Dendritic cell treated with granulocyte-macrophage colony-stimulating factor and Interleukin-4, amounts not matched to agents 40 ng/mL and 50 ng/mL, for 4 days (primary cell): ENCODE measurements around the gene ESRRB.

Experiments
- H3K27ac Mint-ChIP-seq: one replicate; pipeline ENCODE4 v1.8.0; 2022; ENCODE audit warnings: mild to moderate bottlenecking, mixed read lengths
- H3K27me3 Mint-ChIP-seq: one replicate; pipeline ENCODE4 v1.8.0; 2022; ENCODE audit warnings: mild to moderate bottlenecking, mixed read lengths
- H3K36me3 Mint-ChIP-seq: one replicate; pipeline ENCODE4 v1.8.0; 2022; ENCODE audit warnings: low read depth, mixed read lengths
- H3K4me1 Mint-ChIP-seq: one replicate; pipeline ENCODE4 v1.8.0; 2022; ENCODE audit warnings: low read depth, mixed read lengths
- H3K4me3 Mint-ChIP-seq: one replicate; pipeline ENCODE4 v1.8.0; 2022; ENCODE audit warnings: mild to moderate bottlenecking, moderate library complexity, mixed read lengths
- H3K9me3 Mint-ChIP-seq: one replicate; pipeline ENCODE4 v1.8.0; 2022; ENCODE audit warnings: mixed read lengths
- intact Hi-C: fragments of 100-400 bp; cut with micrococcal nuclease; formaldehyde crosslinking; loops from one replicate; pipeline ENCODE4 v1.15.0; 2022

Gene ESRRB

DNA sequence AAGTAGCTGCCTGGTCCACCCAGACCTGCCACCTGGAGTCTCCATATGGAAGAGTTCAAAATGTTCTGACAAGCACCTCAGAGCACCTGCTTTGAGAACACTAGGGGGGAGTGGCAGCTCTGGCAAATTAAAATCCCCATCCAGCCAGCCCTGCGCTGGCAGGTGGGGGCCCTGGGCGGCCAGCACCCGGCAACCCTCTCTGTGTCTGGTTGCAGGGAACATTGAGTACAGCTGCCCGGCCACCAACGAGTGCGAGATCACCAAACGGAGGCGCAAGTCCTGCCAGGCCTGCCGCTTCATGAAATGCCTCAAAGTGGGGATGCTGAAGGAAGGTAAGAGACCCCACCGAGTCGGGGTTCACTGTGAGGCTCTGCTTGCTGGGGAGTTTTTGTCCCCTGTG is 86.4 kb downstream of the ESRRB start:
- Mint-ChIP-seq H3K4me3 (no peak overlapping the region), H3K27me3 (no peaks in the 10 kb centered on the region), H3K27ac (no peak overlapping the region), H3K36me3 (no peaks in the 10 kb centered on the region), H3K9me3 (no peaks in the 10 kb centered on the region), H3K4me1 (no peaks in the 10 kb centered on the region)
- intact Hi-C loops, result no loop called here

DNA sequence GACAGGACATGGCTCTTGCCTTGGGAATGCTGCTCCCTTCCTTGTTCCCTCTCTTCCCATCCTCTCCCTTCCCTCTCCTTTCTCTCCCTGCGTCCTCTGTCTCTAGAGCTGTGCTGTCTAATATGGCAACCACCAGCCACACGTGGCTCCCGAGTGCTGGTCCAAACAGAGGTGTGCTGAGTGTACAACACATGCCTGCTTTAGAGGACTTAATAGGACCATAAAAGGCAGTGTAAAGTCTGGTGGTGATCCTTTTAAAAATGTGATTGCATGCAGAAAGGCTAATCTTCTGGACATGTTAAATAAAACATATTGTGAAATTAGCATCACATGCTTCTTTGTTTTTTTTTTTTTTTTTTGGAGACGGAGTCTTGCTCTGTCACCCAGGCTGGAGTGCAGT is 87.2 kb downstream of the ESRRB start:
- intact Hi-C loops, result no loop called here
- Mint-ChIP-seq H3K36me3 (no peaks in the 10 kb centered on the region), H3K27me3 (no peaks in the 10 kb centered on the region), H3K9me3 (no peaks in the 10 kb centered on the region), H3K4me1 (no peaks in the 10 kb centered on the region), H3K27ac (no peak overlapping the region), H3K4me3 (no peak overlapping the region)

DNA sequence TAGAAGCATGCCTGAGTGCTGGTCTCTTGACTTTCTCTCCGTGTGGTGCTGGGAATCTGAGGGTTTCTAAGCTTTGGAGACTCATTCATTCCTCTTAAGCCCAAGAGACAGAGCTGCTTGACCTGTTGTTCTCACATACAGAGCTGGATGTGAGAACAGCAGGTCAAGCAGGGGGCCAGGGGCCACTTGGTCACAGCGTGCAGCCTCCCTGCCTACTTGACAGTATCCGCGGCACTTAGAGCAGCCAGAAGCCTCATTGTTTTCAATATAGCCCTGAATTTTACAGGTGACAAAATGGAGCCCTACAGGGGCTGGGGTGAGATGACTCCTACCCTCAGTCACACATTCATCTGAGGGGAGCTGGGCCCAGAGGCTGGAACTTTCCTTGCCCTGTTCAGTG is 88.9 kb downstream of the ESRRB start:
- no peak overlapping the region for H3K27ac Mint-ChIP-seq
- H3K4me3 Mint-ChIP-seq, result no peak overlapping the region
- no peaks in the 10 kb centered on the region for H3K9me3 Mint-ChIP-seq
- intact Hi-C loops, result no loop called here
- peaks cover 3% of the 10 kb centered on the region for H3K27me3 Mint-ChIP-seq
- H3K4me1 Mint-ChIP-seq, result no peaks in the 10 kb centered on the region
- no peaks in the 10 kb centered on the region for H3K36me3 Mint-ChIP-seq

DNA sequence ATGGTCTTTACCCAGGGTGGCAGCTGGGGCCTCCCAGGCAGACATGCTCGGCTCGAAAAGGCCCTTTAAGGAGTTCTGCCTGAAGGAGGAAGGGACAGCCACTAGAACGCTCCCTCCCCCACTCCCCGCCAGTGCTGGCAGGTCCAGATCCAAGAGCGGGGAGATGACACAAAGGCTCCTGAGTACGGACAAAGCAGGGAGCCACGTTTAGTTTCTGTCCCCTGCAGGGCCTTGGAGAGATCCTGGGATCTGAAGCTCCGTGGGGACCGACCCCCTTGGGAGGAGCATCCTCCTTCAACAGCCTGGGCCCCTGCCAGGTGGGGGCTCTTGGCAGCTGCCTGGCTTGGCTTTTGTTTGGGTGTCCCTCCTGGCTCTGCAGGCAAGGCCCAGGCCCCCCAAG is 89.7 kb downstream of the ESRRB start:
- H3K27ac Mint-ChIP-seq, result no peak overlapping the region
- no peak overlapping the region for H3K4me3 Mint-ChIP-seq
- H3K27me3 Mint-ChIP-seq, result peaks cover 3% of the 10 kb centered on the region
- H3K4me1 Mint-ChIP-seq, result no peaks in the 10 kb centered on the region
- intact Hi-C loops, result no loop called here
- H3K36me3 Mint-ChIP-seq, result no peaks in the 10 kb centered on the region
- H3K9me3 Mint-ChIP-seq, result no peaks in the 10 kb centered on the region

DNA sequence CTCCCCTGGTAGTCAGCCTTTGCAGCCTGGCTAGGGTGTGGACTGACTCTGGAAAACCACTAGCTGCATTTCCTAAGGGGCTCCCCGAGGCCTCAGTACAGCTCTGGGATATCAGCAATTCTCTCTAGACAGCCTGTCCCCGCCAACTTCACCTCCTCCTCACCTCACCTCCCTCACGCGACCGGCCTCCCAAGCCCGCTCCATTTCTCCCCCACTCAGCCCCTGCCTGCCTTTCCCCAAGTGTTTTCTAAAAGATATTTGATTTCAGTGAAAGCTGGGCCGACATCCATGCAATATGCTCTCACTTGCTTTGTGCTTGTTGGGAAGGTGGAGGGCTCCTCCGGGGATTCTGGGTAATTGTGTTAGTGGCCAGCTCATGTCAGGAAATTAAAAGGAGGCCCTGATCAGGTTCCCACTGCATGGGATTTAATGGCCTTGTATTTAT is 91.8 kb downstream of the ESRRB start:
- H3K4me1 Mint-ChIP-seq, result no peaks in the 10 kb centered on the region
- H3K27ac Mint-ChIP-seq, result no peak overlapping the region
- H3K9me3 Mint-ChIP-seq, result no peaks in the 10 kb centered on the region
- H3K27me3 Mint-ChIP-seq, result peaks cover 7% of the 10 kb centered on the region
- intact Hi-C loops, result no loop called here
- H3K36me3 Mint-ChIP-seq, result no peaks in the 10 kb centered on the region
- H3K4me3 Mint-ChIP-seq, result no peak overlapping the region

DNA sequence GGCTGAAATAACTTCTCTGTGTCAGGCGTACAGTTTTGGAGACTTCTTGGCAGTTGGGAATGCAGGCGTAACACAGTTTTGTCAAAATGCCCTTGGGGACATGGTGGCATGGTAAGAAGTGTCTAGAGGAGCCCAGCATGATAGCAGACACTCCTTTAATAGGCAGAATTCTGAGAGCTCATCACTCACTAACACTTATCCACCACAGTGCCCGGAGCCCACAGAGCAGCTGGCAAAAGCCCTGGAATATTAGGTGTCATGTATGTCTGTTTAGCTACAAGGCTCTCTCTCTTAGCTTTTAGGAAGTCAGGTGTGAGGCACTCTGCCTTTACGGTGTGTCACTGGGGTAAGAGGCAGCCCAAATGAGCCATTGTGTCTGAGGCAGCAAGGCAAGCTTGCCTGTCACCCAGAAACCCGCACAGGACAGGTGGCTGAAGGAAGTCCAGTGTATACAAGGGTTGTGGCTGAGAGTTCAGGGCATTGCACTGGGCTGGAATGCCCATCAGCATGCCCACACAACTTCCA is 96.3 kb downstream of the ESRRB start:
- no peaks in the 10 kb centered on the region for H3K9me3 Mint-ChIP-seq
- H3K36me3 Mint-ChIP-seq, result no peaks in the 10 kb centered on the region
- no peaks in the 10 kb centered on the region for H3K4me1 Mint-ChIP-seq
- H3K4me3 Mint-ChIP-seq, result no peak overlapping the region
- peaks cover 15% of the 10 kb centered on the region for H3K27me3 Mint-ChIP-seq
- intact Hi-C loops, result no loop called here
- H3K27ac Mint-ChIP-seq, result no peak overlapping the region

DNA sequence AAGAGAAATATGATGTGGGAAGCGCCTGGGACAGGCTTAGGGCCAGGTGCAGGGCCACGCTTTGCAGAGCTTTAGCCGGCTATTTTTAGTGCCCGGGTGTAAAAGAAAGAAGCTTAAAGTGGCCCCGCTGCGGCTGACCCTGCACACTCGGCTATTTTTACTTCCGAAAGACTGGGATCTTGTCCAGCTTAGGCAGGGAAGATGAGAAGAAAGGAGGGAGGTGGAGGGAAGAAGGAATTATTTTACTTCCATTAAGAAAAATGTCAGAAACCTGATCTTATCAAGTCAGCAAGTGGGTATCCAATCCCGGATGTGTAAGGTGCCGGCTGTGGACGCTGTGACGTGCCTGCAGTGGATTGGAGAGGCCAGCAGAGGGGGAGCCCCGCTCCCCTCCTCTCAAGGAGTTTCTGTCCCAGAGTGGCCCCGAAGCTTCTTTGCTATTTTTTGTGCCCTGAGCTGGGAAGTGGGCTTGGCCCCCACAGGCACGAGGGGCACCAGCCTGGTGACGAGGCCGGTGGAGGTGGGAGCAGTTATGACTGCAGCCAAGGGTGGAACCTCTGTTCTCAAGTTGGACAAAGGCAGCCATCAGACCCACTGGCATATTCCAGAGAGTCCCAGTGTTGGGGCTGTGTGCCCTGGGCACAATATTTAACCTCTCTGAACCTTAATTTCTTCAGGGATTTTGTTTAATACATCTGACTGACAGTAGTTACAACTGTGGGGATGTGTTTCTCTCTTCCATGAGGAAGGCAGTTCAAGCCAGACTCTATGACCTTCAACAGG is 97.7 kb downstream of the ESRRB start:
- Mint-ChIP-seq H3K9me3 (no peaks in the 10 kb centered on the region), H3K27ac (no peak overlapping the region), H3K27me3 (peaks cover 15% of the 10 kb centered on the region), H3K36me3 (no peaks in the 10 kb centered on the region), H3K4me1 (no peaks in the 10 kb centered on the region), H3K4me3 (no peak overlapping the region)
- intact Hi-C loops, result no loop called here

DNA sequence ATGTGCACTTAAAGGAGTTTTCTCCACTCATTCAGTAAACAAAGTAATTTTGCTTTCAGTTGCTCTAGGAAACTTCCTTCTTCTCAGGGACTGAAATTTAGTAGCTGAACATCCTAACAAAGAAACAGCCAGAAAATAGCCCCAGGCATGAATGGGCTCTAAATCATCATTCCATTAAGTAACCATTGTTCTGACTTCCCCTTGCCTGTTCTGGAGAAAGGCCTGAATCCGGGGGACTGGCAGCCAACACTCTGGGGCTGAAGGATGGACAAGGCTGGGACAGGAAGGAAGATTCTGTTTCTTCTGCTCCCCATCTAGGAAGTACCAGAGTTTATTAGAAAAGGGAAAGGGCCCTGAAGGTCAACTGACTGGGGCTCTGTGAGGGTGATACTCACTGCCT is 104.5 kb downstream of the ESRRB start:
- H3K36me3 Mint-ChIP-seq, result no peaks in the 10 kb centered on the region
- H3K4me1 Mint-ChIP-seq, result no peaks in the 10 kb centered on the region
- H3K9me3 Mint-ChIP-seq, result no peaks in the 10 kb centered on the region
- intact Hi-C loops, result no loop called here
- no peaks in the 10 kb centered on the region for H3K27me3 Mint-ChIP-seq
- no peak overlapping the region for H3K27ac Mint-ChIP-seq
- H3K4me3 Mint-ChIP-seq, result no peak overlapping the region

DNA sequence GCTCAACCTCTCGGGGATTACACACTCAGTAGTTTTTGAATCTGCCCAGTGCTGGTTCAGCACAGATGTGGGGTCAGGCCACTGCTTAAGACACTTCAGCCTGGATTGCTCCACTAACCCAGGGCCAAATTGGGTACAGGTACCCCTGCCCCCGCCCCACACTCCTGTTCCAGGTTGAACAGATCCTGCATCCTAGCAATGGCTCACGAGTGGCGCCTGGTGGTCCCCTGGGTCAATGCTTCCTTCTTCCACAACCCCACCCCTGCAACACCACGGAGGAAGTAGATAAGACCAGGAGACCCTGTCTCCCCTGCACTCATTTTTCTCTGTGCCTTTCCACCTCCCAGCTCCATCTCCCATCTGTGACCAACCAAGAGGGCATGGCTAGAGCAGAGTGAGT is 108.4 kb downstream of the ESRRB start:
- Mint-ChIP-seq H3K27ac (no peak overlapping the region), H3K36me3 (no peaks in the 10 kb centered on the region), H3K4me3 (no peak overlapping the region), H3K27me3 (peaks cover 1% of the 10 kb centered on the region), H3K4me1 (no peaks in the 10 kb centered on the region), H3K9me3 (no peaks in the 10 kb centered on the region)
- intact Hi-C loops, result no loop called here

DNA sequence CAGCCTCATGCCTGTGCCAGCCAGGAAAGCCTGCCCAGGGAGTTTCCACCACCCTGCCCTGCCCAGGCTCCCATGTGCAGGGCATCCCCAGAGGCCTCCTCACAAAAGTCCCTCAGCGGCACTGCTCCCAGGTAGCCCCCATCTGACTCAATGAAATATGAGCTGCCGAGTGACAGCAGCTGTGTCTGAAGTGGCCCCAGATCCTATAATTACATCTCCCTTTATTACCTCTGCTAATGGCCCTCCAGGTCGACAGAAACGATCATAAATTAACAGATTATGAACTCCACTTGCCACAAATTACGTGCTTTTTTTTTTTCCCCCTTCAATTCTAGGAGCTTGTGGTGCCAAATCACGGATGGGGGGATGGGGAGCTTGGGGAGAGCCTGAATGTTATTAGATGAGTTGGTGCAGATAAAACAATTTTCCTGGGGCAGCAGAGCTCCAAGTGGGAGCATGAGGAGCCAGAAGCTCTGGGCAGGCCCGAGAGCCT is 110.4 kb downstream of the ESRRB start:
- no peak overlapping the region for H3K27ac Mint-ChIP-seq
- no peaks in the 10 kb centered on the region for H3K36me3 Mint-ChIP-seq
- H3K9me3 Mint-ChIP-seq, result no peaks in the 10 kb centered on the region
- H3K4me3 Mint-ChIP-seq, result no peak overlapping the region
- peaks cover 1% of the 10 kb centered on the region for H3K27me3 Mint-ChIP-seq
- intact Hi-C loops, result no loop called here
- H3K4me1 Mint-ChIP-seq, result no peaks in the 10 kb centered on the region

DNA sequence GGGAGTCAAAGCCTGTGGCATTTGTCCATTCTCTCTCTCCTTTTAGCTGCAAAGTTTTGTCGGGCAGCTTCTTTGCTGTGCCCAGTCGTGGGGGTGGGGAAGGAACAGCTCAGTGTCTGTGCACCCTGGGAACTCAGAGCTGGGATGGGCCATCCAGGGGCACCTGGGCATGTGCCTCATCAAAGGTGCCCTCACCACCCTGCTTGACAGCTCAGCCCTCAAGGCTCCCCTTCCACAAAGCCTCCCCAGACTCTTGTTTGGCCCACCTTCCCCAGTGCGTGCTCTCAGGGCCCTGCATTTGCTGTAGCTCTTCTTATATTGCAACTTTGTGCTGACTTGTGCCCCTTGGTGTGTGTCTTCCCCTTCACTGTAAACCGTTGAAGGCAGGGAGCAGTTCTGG is 112.6 kb downstream of the ESRRB start:
- Mint-ChIP-seq H3K4me1 (no peaks in the 10 kb centered on the region), H3K4me3 (no peak overlapping the region), H3K36me3 (no peaks in the 10 kb centered on the region), H3K9me3 (no peaks in the 10 kb centered on the region), H3K27ac (no peak overlapping the region), H3K27me3 (peaks cover 1% of the 10 kb centered on the region)
- intact Hi-C loops, result no loop called here

DNA sequence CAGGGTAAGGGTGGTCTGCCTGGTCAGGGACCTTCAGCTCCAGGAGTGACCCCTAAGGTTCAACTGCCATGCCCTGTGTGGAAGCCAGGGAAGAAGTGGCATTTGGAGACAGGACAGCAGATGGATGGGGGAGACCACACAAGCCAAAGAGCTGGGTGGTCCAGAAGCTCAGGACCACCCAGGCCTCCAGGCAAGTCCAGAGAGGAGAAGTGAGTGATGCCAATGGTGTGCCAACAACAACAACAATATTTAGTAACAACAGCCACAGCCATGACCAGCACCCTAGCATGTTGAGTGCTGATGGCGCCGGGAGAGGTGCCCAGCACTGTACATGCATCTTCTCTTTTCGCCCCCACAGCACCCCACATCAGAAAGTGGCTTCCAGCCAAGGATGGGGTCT is 113.7 kb downstream of the ESRRB start:
- H3K4me3 Mint-ChIP-seq, result no peak overlapping the region
- no peaks in the 10 kb centered on the region for H3K4me1 Mint-ChIP-seq
- intact Hi-C loops, result no loop called here
- H3K27me3 Mint-ChIP-seq, result peaks cover 1% of the 10 kb centered on the region
- no peaks in the 10 kb centered on the region for H3K9me3 Mint-ChIP-seq
- no peak overlapping the region for H3K27ac Mint-ChIP-seq
- H3K36me3 Mint-ChIP-seq, result no peaks in the 10 kb centered on the region

DNA sequence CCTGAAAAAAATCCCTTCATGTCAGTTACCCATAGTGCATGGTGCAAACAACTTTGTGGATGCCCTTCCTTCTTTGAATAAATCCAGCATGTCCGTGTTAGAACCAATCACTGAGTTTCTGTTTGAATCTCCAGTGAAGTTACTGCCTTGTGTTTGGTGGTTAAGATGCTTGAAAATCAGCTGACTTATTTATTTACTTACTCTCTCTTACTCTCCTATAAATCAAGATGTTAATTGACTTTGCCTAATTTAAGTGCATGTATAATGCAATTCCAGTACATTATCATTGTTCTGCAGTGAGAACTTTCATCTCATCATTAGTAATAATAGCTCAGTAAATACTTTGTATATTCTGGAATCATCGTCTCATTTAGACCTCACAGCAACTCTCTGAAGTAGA is 114.2 kb downstream of the ESRRB start:
- intact Hi-C loops, result no loop called here
- Mint-ChIP-seq H3K27me3 (peaks cover 1% of the 10 kb centered on the region), H3K4me1 (no peaks in the 10 kb centered on the region), H3K4me3 (no peak overlapping the region), H3K9me3 (no peaks in the 10 kb centered on the region), H3K36me3 (no peaks in the 10 kb centered on the region), H3K27ac (no peak overlapping the region)

DNA sequence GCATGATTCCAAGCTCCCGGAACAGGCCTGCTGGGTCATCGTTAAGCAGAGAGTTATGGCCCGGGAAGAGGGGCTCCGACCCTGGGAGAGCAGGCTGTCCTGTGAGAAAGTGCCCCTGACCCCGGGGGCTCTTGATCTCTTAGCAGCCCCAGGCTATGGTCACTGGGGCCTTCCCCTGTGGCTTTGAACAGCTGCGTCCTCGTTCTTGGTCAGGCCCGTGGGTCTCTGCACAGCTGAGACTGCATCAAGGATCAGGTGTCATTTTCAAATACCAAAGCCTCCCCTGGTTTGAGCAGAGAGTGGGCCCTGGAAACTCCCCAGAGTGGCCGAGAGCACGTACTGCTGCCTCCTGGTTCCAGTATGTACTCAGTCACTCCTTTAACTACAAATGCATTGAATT is 114.8 kb downstream of the ESRRB start:
- H3K4me1 Mint-ChIP-seq, result no peaks in the 10 kb centered on the region
- H3K4me3 Mint-ChIP-seq, result no peak overlapping the region
- intact Hi-C loops, result no loop called here
- no peaks in the 10 kb centered on the region for H3K36me3 Mint-ChIP-seq
- H3K27ac Mint-ChIP-seq, result no peak overlapping the region
- peaks cover 1% of the 10 kb centered on the region for H3K27me3 Mint-ChIP-seq
- no peaks in the 10 kb centered on the region for H3K9me3 Mint-ChIP-seq
